HG02588 (cell line): ENCODE measurements around the gene FASTK.

ENCODE experiments used
- ATAC-seq: cut with Tn5 transposase; IDR thresholded peaks from one replicate; pipeline ENCODE4 v1.9.1; 2021; ENCODE audit warnings: mild to moderate bottlenecking, moderate library complexity; ENCODE audit not compliant: unreplicated experiment

Gene FASTK

DNA sequence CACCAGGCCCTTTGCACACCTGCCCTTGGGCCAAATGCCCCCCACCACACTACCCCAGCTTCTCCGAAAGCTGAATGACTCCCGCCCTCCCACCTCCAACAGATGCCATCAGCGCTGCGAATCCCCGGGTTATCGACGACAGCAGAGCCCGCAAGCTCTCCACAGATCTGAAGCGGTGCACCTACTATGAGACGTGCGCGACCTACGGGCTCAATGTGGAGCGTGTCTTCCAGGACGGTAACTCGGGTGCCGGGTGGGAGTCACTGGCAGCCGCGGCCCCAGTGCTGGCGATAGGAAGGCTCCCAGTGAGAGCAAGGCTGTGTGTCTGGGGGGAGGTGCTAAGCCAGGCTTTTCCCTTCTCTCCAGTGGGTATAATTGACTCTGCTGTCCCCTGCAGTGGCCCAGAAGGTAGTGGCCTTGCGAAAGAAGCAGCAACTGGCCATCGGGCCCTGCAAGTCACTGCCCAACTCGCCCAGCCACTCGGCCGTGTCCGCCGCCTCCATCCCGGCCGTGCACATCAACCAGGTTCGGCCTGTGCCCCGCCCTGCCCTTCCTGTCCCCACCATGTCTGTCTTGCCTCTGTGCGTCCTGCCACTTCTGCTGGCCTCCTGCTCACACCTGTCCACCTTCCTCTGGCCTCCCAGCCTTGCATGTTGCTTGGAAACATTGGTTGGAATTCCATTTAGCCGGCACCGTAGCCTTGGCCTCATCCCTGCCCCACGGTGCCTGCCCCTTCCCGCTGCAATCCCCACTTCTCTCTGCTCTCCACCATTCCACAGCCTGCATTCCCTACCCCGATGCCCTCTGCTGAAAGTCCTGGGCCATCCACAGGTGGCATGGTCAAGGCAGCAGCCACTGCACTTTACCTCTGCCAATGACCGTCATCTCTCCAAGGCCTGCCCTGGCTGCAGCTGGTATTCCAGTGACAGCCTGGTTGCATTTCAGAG lies 37.8 kb upstream of the FASTK start:
- no peak for ATAC-seq

DNA sequence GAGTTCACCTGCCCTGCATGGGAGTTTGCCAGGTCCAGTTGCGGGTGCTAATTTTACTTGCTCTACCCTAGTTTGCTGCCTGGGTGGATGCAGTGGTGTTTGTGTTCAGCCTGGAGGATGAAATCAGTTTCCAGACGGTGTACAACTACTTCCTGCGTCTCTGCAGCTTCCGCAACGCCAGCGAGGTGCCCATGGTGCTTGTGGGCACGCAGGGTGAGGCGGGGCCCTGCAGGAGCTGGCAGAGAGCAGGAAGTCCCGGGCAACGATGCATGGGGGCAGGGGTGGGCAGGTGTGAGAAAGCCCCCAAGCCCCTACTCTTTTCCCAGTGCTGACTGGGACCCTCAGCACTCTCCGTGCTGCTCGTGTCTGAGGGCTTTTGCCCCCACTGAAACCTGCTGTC lies 37.0 kb upstream of the FASTK start:
- no peak for ATAC-seq

DNA sequence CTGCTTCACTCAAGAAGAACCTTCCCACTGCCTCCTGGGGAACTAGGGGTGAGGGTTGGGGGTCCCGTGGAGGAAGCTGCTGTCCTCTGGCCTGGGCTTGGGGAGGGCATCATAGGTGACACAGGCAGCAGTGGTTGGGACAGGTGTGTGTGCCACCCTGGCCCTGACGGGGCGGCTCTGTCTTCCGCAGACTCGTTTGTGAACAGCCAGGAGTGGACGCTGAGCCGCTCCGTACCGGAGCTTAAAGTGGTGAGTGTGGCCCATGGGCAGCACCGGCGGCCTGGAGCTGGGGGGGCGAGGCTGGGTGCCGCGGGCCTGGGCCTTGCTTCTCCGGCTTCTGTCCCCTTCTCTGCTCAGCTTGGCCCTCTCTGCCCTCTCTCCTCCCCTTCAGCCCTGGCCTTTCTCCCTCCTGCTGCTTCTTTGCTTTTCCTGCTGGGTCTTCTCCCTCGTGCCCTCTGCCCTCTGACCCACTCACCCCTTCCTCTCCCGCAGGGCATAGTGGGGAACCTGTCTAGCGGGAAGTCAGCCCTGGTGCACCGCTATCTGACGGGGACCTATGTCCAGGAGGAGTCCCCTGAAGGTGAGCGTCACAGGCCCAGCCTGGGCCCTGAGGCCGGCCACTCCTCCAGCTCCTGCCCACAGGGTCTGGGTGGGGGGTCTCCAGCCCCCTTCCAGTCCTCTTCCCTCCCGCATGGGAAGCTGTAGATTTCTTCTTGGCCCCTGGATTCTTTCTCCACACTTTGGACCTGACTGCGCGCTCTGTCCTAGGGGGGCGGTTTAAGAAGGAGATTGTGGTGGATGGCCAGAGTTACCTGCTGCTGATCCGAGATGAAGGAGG lies 36.2 kb upstream of the FASTK start:
- no peak for ATAC-seq

DNA sequence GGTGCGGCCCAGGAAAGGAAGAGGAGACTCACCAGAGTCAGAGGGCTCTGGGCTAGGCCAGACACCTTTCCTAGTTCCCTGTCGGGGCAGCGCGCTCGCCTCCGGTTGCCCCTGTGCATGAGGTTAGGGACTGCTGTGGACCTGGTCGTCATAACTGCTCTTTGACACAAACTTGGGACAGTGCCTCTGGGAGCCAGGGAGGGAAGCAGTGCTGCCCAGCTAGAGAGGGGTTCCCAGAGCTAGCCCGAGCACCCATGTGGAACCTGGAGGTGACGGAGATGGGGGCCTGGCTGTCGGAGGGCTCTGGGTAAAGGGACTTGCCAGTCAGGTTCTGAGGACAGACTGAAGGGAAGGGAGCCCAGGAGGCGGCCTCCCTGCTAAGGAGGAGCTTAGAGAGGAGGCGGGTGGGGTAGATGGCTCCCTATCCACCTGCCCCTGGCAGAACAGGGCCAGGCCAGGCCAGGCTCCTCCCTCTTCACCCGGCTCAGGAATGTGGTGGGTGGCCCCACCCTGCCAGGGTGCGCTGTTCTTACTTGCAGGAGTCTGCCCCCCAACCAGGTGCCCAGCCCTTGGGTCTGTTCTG lies 35.3 kb upstream of the FASTK start:
- ATAC-seq = no peak

DNA sequence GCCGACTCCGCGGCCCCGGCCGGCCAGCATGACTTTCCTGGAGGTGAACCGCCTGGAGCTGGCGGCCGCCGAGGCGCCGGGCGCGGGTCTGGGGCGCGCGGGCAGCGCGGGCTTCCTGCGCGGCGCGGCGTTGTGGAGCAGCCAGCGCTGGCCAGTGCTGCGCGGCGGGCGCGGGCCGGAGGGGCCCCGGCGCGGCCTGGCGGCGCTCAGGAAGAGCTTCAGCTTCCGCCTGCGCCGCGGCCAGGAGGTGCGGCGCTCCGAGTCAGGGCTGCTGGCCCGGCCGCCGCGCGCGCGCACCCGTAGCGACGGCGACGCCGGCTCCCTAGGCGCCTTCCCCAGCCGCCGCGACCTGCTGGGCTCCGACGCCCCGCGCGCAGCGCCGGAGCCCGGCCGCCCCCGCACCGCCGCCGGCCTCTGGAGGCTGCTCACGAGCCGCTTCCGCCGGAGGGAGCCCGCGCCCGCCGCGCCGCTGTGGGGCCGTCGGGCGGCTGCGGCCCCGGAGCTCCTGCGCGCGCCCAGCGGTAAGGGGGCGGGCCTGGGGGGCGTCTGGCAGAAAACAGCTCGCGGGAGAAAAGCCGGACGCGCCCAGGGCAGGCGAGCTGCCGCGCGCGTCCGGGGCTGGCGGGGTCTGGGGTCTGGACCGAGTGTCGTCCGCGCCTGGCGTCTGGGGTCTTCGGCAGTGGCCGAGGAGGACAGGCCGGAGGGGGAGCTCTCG lies 34.7 kb upstream of the FASTK start:
- ATAC-seq = no peak

DNA sequence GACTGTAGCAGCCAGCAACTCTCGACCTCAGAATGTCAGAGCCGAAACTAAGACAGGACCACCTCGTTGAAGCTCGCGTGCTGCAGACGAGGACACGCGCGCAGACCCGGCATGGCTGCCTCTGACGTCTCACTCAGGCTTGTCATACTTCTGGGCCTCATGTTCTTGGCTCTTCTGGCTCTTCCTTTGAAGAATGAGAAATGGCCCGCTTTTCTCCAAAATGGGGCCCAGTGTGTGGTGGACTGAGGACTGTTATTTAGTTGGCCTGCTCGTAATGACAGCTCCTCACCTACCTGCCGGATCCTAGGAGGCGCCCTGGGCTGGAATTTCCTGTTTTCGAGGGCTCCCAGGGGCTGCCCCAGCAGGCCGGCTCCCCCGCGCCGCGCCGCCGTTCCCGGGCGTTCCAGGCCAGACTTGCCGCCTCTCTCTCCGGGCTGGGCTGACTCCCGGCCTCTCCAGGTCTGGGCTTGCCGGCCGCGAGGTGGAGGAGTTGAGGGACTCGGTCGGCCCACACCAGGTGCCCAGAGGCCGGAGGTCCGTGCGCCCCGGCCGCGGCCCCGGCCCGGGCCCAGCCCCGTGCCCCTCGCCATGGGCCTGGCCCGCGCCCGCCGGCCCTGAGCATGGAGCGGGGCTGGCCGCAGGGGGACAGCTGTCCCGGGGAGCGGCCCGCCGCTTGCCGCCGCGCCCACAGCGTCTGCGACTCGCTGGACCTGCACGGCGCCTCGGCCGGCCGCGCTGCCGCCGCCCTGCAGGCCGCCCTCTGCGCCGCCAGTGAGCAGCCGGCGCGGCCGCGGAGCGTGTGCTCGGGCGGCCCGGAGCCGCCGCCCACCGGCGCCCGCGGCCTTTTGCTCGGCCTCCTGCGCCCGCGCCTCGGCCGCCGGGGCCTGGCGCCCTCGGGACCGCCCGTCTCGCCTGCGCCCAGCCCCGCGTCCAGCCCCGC lies 33.8 kb upstream of the FASTK start:
- ATAC-seq = no peak

DNA sequence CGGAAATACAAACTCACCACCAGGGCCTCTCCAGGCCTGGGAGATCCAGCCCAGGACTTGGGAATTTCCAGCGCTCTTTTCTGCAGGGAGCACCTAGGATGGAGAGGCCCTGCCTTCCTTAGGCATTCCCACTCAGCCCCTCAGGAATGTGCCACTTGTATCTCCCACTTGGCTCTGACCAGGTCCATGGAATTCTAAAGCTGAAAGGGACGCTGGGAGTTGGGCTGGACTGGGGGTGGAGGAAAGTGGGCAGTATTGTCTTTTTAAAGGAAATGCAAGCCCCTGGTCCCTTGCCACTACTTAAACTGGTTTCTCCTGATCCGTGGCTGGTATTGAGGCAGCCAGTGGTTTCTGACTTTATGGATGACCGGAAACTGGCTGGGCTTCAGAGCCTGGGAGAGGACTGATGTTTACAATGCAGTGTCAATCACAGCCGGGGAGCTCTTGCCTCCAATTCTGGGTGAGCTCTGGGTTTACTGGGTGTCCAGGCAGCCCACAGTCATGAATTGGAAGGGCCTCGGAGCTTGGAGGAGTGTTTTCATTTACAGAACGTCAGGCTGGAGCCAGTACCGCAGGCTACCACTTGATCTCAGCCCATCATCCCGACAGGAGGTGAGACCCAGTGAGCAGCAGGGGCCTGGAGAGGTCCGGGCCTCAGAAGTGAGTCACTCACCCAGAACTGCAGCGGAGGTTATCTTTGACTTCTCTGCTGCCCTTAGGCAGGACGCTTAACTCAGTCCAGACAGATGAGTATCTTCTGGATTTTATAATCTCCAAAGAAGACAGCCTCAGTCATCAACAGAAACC lies 32.9 kb upstream of the FASTK start:
- ATAC-seq = no peak

DNA sequence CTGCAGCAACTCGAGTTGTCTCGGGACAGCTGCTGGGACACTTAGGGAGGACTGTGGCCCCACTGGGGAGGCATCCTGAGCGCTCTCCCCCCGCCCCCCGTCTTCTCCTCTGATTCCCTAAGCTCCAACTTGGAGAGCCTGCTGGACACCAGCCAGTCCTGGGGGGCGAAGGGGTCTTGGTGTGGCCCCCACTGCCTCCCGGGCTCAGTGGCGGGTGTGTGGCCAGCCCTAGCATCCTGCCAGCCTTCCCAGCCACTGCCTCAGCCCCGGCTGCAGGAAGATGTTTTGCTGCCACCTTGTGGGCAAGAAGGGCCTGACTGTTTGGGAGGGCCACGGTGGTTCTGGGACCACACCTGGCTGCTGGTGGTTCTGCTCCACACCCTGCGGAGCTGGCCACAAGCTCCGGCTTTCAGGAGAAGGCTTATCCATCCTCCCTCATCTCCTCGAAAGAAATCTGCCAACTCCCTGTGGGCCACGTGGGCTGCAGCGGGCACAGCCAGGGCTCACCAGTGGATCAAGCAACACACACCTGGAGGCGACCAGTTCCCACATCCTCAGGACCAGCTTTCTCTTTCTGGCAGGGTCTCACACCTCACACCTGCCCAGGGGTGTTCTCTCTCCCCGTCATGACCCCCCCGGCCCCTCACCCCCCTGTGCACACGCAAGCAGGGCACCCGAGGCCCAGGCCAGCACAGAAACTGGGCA lies 30.5 kb upstream of the FASTK start:
- ATAC-seq = peak; percentile 76

DNA sequence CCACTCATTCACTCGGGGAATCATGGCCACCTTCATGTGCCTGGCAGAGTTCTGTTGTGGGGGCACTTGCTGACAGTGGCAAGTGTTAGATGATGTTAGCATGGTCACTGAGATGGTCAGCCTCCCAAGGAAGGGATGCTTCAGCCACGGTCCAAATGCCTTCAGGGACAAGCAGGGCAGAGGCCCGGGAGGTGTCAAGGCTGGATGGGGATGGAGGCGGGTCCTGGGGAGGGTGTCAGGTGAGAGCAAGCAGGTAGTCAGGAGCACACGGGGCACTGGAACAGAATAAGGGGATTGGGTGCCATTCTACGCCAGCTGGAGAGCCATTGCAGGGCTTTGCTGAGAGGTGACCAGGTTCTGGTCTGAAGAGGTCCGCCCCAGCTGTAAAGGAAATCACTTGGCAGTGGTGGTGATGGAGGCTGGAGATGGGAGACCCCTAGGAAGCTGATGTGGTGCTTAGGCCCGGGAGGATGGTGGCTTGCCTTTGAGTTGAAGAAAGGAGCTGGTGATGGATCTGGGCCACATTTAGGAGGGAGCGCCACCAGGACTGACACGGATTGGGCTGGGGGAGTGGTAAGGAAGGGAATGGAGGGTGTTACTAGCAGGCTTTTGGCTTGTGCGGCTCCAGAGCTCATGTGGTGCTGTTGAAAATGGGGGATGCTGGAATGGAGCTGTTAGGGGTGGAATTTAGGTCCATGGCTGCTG lies 29.8 kb upstream of the FASTK start:
- no peak for ATAC-seq

DNA sequence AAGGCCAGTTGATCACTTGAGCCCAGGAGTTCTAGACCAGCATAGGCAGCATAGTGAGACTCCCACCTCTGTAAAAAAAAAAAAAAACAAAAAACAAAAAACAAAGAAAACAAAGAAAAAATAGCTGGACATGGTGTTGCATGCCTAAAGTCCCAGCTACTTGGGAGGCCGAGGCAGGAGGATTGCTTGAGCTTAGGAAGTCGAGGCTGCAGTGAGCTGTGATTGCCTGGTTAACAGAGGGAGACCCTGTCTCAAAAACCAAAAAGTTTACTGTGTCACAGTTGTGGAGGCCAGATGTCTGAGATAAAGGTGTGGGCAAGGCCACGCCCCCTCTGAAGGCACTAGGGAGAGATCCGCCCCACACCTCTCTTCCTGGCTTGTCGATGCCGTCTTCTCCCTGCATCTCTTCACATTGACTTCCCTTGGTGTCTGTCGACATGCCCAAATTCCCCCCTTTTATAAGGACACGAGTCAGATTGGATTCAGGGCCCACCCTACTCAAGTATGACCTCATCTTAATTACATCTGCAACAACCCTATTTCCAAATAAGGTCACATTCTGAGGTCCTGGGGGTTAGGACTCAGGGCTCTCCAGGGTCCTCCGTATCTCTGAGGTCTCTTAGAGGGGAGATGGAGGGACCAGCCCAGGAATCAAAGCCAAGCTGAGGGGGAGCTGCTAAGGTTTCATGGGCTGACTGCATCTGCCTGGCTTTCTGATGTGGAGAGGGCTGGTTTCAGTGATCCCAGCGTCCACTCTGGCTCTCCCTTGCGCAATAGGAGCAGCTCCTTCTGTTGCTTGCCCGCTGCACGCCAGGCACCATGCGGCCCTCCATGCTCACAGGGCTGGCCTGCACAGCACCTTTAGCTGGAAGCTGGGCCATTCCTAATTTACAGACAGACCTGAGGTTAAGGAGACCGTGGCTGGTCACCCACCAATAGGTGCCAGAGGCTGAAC lies 28.8 kb upstream of the FASTK start:
- ATAC-seq = no peak

DNA sequence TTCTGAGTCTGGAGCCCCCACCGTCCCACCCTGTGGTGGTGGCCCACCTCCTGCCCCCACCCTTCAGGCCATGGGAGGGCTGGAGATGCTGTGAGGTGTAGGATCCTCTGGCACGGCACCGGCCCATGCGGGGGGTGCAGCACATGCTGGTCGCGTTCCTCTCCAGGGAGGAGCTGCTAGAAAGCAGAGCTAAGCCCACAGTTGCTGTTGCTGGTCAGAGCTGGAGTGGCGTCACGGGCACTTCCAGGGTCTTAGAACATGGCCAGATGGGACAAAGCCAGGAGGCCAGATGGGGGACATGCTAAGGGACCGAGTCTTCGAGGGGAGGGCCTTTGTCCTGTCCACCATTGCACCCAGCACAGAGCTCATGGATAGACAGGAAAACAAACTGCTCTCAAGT lies 27.3 kb upstream of the FASTK start:
- ATAC-seq = no peak

DNA sequence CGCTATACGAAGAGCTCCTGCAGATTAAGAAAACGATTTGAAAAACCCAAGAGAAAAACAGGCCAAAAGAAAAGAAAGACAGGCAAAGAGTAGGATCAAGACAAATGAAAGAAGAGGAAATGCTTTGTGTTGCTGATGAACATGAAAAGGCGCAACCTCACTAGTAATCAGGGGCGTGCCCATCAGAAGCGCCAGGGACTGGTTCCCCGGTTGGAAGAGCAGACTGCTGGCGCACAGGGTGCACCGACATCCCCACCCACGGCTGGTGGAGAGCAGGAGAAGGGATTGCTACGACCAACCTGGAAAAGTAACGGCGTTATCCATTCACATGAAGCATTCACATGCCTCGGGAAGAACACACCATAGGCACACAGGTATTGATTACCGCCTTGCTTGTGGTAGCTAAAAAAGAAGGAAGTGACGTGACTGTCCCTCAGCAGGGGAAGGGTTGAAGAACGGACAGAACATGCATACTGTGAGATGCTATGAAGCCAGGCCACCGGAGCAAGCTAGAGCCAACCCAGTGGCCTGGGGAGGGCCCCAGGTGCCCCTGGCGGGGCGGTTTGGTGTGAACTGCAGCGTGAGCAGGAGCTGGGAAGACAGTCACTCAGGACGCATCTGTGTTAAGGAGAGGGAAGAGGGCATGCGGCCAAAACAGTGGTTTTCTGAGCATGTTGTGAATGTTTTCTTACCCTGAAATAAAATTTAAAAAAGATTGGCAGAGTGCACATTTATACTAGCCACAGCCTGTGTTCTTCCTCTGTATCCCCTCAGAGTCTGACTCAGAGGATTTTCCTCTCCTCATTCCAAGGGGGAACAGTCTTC lies 24.0 kb upstream of the FASTK start:
- no peak for ATAC-seq

DNA sequence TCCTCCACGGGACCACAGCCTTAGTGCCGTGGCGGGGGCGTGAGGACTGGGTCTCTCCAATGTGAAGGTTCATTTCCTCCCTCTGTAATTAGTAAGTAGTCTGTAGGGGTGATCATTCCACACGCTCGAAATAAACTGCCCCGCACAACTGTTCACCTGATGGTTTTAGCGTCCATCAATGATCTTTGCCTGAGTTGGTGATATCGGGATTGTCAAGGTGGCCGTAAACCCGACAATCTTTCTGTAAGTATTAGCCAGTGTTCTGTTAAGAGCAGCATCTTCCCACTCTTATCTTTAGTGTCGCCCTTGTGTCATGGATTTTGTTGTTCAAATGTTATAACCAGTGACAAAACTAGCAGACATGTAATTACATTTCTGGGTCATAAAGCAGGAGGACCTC lies 23.4 kb upstream of the FASTK start:
- ATAC-seq = no peak

DNA sequence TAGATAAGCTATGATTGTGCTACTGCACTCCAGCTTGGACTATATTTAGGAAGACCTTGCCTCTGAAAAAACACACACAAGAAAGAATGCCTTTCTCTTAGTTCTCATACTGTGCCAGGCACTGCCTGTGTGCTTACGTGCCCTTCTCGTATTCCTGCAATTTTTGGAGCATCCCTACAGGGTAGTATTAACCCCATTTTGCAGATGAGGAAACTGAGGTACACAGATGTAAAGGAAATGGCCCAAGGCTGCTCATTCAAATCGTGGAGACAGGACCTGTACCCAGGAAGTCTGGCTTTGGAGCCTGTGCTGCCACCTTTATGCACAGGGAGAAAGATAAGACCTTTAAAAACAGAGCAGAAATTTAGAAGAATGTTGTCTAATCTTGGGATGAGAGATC lies 22.4 kb upstream of the FASTK start:
- ATAC-seq = no peak

DNA sequence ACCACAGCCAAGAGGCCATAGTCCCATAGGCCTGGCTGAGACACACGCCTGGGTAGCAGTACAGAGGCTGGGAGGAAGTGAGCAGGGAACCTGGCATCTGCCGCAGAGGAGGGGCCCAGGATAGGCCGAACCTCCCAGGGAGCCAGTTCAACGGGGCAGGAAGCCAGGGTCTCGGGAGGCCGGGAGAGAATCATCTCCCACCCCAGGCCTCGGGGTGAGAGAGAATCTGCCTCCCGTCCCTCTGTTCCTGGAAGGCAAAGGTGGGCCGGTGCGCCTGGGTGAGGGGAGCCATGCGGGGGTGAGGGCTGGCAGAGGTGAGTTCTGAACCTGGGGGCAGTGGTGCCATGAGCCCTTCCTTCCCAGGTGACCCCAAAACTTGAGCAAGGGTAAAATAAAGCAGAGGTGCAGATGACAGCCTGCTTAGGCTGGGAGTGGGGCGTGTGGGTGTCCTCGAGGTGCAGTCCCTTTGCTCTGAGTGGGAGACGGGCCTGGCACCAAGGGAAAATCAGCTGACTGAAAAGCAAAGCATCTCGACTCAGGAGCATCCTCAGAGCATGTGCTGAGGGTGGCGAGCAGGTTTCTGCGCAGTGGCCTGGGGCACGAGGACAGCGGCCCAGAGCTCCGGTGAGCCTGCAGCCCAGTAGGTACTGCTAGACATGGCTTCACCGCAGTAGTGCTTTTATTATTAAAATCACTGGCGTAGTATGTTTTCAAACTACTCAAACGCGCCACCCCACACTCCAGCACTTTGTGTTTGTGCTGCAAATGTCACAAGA lies 21.2 kb upstream of the FASTK start:
- no peak for ATAC-seq
